Measurements from ENCODE around the gene CD207.
"Not testable (repeated sequence)": the region's sequence is repeated elsewhere in the genome, so short reads cannot be mapped to it uniquely, and the experiment has no call there.

The CD207 gene

DNA sequence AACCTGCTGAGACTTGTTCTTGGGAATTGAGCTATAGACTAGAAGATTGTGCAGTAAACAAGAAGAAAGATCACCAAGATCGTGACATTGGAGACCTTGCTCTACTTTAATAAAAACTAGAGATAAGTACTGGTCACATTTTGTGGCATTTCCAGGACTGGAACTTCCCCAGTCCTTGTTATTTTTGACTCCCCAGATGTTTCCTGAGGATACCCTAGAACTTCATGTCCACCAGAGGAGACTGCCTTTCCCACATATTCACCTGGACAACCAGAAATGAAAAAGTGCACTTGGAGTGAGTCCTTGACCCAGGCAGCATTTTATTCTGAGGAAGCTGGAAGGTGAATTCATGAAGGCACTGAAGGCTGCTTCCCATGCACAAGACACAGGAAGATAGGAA is 5.7 kb downstream of the CD207 start:
- FAIRE-seq = no peak
- no peak for DNase-seq (ENCODE audit: insufficient read length, low spot score)

DNA sequence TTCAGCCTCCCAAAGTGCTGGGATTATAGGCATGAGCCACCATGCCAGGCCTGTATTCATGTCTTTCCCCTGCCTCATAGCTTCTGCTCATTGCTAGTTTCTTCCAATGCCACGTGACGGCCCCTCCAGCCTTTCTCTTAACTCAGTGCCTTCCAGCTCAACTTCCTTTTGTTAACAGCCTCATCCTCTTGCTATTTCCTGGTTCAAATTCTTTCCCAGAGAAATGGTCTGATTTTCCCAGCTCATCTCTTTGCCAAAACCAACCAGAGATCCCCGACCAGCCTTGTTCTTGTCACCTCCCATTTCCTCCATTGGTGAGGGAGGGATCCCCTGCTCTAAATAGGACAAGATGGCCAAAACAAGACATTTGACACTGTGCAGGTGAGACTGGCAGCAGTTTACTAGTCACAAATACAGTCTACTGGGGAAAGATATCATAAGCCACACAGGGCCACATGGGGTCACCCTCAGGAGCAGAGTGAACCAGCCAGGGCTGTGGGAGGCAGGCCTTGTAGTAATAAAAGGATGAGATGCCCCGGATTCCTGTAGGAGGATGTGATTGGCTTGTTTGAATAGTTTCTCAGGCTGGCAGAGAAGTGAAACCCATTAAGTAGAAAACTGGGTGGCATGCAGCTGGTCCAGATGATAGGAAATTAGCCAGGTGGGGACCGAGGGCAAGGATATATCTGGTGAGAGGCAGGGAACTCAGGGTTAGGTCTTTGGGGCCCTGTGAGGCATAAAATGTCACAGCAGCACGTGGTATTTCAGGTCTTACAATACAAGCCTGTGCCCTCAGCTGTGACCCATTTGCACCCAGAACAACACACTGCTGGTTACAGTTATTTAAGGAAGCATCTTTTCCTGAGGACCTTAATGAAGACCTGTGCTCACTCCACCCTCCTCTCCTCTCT is 6.4 kb downstream of the CD207 start:
- DNase-seq (ENCODE audit: insufficient read length, low spot score) = no peak
- no peak for FAIRE-seq

DNA sequence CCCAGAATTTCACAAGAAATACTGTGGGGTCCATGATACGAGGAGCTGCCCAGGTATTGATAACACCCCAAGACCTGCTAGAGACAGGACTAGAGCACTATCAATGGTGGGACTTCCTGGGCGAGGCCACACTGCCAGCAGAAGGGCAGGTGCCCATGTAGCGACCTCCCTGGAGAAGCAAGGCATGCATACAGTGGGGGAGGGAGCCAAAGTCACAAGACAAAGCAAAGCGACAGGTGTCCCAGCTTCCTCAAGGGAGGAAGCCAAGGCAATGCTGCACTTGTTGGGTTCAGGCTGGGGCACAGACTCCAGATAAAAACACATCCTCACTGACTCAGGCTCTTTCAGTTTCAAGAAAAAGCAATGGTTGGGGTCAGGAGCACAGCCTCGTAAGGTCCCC is 7.5 kb downstream of the CD207 start:
- DNase-seq (ENCODE audit: insufficient read length, low spot score) (no peak), FAIRE-seq (no peak)

GRCh38 chr2:70827388-70827787 is 8.2 kb downstream of the CD207 start:
- no peak for FAIRE-seq
- no peak for DNase-seq (ENCODE audit: insufficient read length, low spot score)

GRCh38 chr2:70826696-70827350 is 8.8 kb downstream of the CD207 start:
- no peak for DNase-seq (ENCODE audit: insufficient read length, low spot score)
- no peak for FAIRE-seq

DNA sequence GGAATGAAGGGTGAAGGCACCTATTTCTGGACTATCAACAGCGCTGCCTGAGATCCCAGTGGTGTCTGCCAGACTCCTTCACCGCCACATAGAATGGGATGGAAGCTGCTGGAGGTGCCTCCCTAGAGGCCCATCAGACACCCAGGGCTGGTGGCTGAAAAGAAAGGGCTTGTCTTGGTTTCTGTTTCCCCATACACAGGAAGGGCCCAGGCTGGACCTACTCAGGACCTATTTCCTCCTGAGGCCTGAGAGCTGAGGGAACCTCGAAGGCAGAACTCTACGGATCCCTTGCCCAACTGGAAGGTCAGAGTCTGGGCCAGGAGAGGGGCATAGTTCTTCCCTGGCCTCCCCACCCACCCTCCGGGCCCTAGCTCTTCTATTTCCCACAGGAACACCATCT is 12.4 kb downstream of the CD207 start:
- FAIRE-seq (no peak), DNase-seq (ENCODE audit: insufficient read length, low spot score) (no peak)

DNA sequence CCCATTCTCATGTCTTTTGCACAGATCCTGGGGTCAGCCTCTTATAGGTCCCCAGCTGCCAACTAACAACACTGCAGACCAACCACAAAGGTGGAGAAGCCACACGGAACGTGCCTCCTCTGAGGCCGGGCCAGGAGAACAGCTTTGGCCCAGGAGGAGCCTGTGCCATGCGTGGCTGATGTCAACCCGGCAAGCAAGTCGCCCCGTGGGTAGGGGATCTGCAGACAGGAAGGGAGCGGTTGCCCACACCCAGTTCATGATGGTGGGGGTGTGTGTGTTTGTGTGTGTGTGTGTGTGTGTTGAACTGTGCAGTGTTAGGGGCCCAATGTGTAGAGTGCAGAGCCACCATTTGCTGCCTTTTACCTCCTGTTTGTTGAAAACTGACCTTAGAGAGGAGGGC is 12.8 kb downstream of the CD207 start:
- no peak for DNase-seq (ENCODE audit: insufficient read length, low spot score)
- FAIRE-seq = no peak

DNA sequence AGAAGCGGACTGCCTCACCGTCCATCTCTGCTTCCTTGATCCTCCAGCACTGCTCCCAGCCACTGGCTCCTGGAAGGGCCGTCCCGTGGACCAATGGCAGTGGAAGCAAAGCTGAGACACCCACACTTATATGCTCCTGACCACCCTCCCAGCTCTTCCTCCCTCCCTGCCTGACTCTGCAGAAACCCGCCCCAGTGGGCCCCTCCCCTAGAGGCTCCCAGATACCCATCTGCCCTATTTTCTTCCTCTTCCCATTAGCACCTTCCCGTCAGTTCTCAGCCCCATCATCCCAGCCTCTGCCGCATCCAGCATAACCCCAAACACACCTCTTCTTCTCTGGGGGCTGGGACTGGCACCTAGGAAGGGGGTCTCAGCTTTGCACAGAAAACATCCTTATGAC is 15.1 kb downstream of the CD207 start, which contains the start of gene CLEC4F:
Gene CLEC4F, minus strand, starts transcription at position 101 of the 400 bp plus-strand sequence. Its CDS starts 76 bp downstream, at position 25.
- DNase-seq (ENCODE audit: insufficient read length, low spot score) (no peak), FAIRE-seq (no peak)

- FAIRE-seq = no peak
- DNase-seq (ENCODE audit: insufficient read length, low spot score) = no peak
These were observed 18.2 kb downstream of the CD207 start for GRCh38 chr2:70817284-70817954.

DNA sequence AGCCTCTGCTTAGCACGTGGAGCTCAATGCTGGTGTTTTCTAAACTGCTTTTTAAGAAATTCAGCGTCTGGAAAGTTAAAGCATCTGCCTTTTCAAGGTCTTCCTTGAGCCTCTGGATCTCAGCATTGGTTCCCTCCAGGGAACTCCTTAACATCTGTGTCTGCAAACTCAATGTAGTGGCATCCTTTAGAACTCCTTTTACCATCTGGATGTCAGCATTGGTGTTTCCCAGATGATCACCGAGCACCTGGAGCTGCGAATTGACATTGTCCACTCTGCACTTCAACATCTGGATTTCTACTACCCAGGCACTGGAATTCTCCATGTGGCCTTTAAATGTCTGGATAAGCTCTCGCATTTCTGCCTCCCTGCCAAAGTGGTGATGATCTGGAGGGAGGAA is 18.9 kb downstream of the CD207 start:
- FAIRE-seq (no peak), DNase-seq (ENCODE audit: insufficient read length, low spot score) (no peak)

DNA sequence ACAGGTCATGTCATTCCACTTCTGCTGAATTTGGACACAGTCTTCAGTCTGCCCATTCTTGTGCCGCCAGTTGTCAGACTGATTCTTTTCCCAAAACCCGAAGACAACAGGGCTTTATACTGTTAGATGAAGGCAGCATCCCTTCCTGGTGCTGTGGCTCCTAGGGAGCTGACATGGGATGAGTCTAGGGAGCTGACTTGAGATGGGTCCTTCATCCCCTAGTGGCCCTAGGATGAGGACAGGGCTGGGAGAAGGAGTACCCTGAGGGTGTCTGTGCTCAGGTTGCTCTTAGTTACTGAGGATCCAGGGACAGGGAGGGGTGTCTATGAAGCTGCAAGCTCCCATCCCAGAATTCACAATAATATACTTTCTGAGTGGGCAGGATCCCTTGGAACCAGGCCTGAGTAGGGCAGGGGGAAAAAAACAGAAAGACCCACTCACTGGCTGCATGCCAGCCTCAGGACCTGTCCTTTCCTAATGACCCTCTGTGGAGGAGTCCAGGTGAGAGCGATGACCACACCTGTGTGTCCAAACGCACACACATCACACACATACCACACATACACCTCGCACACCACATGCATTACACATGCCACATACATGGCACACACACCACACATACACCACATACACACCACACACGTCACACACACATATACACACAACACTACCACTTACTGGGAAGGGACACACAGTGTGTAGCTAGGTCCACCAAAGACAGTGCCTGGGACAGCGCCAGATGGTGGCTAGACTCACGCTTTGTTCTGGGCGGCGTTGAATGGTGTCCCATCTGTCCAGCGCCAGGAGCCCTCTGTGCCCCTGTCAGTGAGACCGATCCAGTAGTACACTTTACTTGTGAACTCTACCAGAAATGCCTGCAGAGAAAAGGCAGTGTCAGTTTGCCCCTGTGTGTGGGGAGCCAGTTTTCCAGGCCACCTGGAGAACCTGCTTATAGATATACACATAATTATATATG is 26.3 kb downstream of the CD207 start:
- FAIRE-seq (no peak), DNase-seq (ENCODE audit: insufficient read length, low spot score) (no peak)

GRCh38 chr2:70807828-70808118 is 27.8 kb downstream of the CD207 start:
- DNase-seq (ENCODE audit: insufficient read length, low spot score) (no peak), FAIRE-seq (no peak)

- FAIRE-seq = no peak
These were observed 28.4 kb downstream of the CD207 start for GRCh38 chr2:70807102-70807827.

DNA sequence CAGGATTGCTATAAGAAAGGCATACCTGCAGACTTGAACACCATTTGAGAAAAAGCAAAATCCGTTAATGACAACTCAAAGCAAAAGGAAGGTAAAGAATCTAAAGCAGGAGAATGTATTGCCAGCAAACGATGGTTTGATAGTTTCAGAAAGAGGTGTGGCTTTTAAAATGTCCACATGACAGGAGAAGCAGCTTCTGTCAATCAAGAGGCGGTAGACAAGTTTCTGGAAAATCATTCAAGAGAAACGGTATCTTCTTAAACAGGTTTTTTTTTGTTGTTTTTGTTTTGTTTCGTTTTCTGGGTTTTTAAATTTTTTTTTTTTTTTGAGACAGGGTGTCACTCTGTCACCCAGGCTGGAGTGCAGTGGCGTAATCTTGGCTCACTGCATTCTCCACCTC is 29.0 kb downstream of the CD207 start:
- FAIRE-seq = no peak
- no peak for DNase-seq (ENCODE audit: insufficient read length, low spot score)

More at GRCh38 chr2:70807102-70807827, 28.4 kb downstream of the CD207 start:
- no peak for DNase-seq (ENCODE audit: insufficient read length, low spot score)

DNA sequence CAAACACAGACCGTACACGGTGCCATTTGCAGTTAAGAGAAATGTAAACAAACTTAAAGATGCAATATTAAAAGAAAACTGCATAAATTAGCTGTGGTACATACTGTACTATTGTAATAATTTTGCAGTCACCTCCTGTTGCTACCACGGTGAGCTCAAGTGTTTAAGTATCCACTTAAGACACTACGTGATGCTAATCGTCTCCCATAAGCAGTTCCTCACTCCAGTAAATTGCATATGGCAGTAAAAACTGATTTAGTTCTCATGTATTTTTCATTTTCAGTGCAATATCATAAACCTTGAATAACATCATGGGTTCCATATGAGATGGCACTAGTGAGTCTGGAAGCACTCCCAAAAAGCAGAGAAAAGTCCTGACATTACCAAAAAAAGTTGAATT is 29.6 kb downstream of the CD207 start:
- FAIRE-seq = no peak
- no peak for DNase-seq (ENCODE audit: insufficient read length, low spot score)

GRCh38 chr2:70801607-70802263 is 33.9 kb downstream of the CD207 start:
- FAIRE-seq = no peak
- DNase-seq (ENCODE audit: insufficient read length, low spot score) = no peak

DNA sequence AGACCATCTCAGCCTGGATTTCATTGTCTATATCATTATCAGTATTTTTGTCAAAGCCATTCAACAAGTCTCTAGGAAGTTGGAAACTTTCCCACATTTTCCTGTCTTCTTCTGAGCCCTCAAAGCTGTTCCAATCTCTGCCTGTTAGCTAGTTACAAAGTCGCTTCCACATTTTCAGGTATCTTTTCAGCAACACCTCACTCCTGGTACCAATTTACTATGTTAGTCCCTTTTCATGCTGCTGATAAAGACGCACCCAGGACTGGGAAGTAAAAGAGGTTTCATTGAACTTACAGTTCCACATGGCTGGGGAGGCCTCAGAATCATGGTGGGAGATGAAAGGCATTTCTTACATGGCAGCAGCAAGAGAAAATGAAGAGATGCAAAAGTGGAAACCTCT is 35.9 kb downstream of the CD207 start:
- no peak for FAIRE-seq
- DNase-seq (ENCODE audit: insufficient read length, low spot score) = no peak

- not testable (repeated sequence) for DNase-seq (ENCODE audit: insufficient read length, low spot score); FAIRE-seq
These were observed 37.6 kb downstream of the CD207 start for GRCh38 chr2:70797996-70798395.

DNA sequence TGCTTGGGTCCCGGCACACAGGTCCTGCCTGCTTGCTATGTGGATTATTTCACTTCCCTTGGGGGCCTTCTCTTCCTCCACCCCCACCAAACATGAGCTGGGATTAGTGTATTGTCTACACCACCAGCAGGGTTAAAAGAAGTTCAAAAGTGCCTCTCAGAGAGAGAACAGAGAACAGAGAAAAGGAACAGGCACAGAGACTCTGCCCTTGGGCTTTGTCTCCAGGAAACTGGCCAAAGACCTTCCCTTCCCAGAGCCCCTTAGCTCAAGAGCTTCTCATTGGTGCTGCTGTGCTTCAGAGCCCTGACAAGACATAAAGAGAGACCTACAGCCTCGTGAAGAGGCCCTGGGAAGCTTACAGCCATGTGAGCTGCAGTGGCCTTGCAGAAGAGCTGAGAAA is 38.1 kb downstream of the CD207 start:
- FAIRE-seq = no peak
- no peak for DNase-seq (ENCODE audit: insufficient read length, low spot score)
